OCI-LY7 (cell line): Measurements from ENCODE around the gene SCN4B. TPM values are rescaled to one million over a fixed set of nuclear protein-coding genes. Genes with fewer than 3 reads are reported as not detected.

Source experiments
- Bru-seq: library from RNA; stranded (reverse); fragments of 400-500 nt; gene quantifications from one replicate; lab custom pipeline; 2021; lab: Mats Ljungman, UMichigan
- BruChase-seq, 2 experiments: library from RNA; stranded (reverse); fragments of 400-500 nt; gene quantifications; one replicate each; lab custom pipeline; 2021; lab: Mats Ljungman, UMichigan
- BruUV-seq: library from RNA; stranded (reverse); fragments of 400-500 nt; replicated peaks from 2 replicates; lab custom pipeline; 2021; lab: Mats Ljungman, UMichigan
- CTCF ChIA-PET: fragments of 300-600 bp; sonication (Branson Sonifier 250); formaldehyde crosslinking; loops from one replicate; lab custom pipeline; 2022; ENCODE audit warnings: antibody characterized with exemption; ENCODE audit not compliant: unreplicated experiment; lab: Charles Lee
- POLR2A ChIA-PET: fragments of 300-600 bp; sonication (Branson Sonifier 250); formaldehyde crosslinking; loops from one replicate; lab custom pipeline; 2022; ENCODE audit warnings: antibody characterized with exemption; lab: Charles Lee
- DNase-seq: peaks from one replicate; pipeline ENCODE4 v3.0.0-alpha.2; 2015; ENCODE audit warnings: low spot score
- H2AFZ ChIP-seq: fragments of 200-600 bp; sonication (generic), shearing (Covaris generic); 2 replicates; pipeline ENCODE4 v1.6.1; 2014; ENCODE audit warnings: mild to moderate bottlenecking, antibody characterized with exemption, low read length, moderate library complexity
- H3K27ac ChIP-seq: fragments of 200-600 bp; sonication (generic); 2 replicates; pipeline ENCODE4 v1.5.1; 2014; ENCODE audit warnings: mixed run types, low read depth, mild to moderate bottlenecking, moderate library complexity, low read length, inconsistent platforms; ENCODE audit not compliant: poor library complexity, severe bottlenecking
- H3K36me3 ChIP-seq: fragments of 200-600 bp; sonication (generic); 2 replicates; pipeline ENCODE4 v1.6.1; 2014; ENCODE audit warnings: mild to moderate bottlenecking, antibody characterized with exemption, low read length, moderate library complexity, mixed read lengths; ENCODE audit not compliant: insufficient read depth
- H3K4me1 ChIP-seq: fragments of 200-600 bp; sonication (generic); 2 replicates; pipeline ENCODE4 v1.5.1; 2014; ENCODE audit warnings: mild to moderate bottlenecking, low read length; ENCODE audit not compliant: insufficient read depth, poor library complexity, severe bottlenecking
- H3K4me2 ChIP-seq: fragments of 200-600 bp; sonication (generic); 2 replicates; pipeline ENCODE4 v1.6.1; 2014; ENCODE audit warnings: mild to moderate bottlenecking, low read length
- H3K4me3 ChIP-seq: fragments of 200-600 bp; sonication (generic); 2 replicates; pipeline ENCODE4 v1.5.1; 2014; ENCODE audit warnings: mild to moderate bottlenecking, low read depth, low read length; ENCODE audit not compliant: poor library complexity, severe bottlenecking
- H3K79me2 ChIP-seq: fragments of 200-600 bp; sonication (generic); 2 replicates; pipeline ENCODE4 v1.6.1; 2016; ENCODE audit warnings: low read depth, mild to moderate bottlenecking, low read length, moderate library complexity, mixed read lengths; ENCODE audit not compliant: insufficient read depth
- H3K9me2 ChIP-seq: fragments of 200-600 bp; sonication (generic); 2 replicates; pipeline ENCODE4 v1.6.1; 2016; ENCODE audit warnings: mild to moderate bottlenecking, low read length, mixed read lengths; ENCODE audit not compliant: insufficient read depth
- H3K9me3 ChIP-seq: fragments of 200-600 bp; sonication (generic); 2 replicates; pipeline ENCODE4 v1.6.1; 2014; ENCODE audit warnings: mild to moderate bottlenecking, mixed run types, low read length, mixed read lengths
- H4K20me1 ChIP-seq: fragments of 200-600 bp; sonication (generic); 2 replicates; pipeline ENCODE4 v1.6.1; 2014; ENCODE audit warnings: mild to moderate bottlenecking, antibody characterized with exemption, low read length, moderate library complexity, mixed read lengths; ENCODE audit not compliant: insufficient read depth
- CTCF ChIP-seq: fragments of 200-600 bp; sonication (generic); conservative IDR thresholded peaks from 2 replicates; pipeline ENCODE4 v1.5.1; 2014; ENCODE audit warnings: mild to moderate bottlenecking, antibody characterized with exemption, low read length, moderate library complexity, mixed read lengths
- EZH2phosphoT487 ChIP-seq: fragments of 200-600 bp; sonication (generic); IDR thresholded peaks from 2 replicates; pipeline ENCODE4 v1.6.1; 2018; ENCODE audit warnings: low read depth, borderline replicate concordance, mild to moderate bottlenecking, mixed run types, antibody characterized with exemption, low read length, moderate library complexity, mixed read lengths
- intact Hi-C: fragments of 100-400 bp; cut with micrococcal nuclease; formaldehyde crosslinking; loops from one replicate; pipeline ENCODE4 v1.10.0; 2022; ENCODE audit not compliant: unreplicated experiment
- long read RNA-seq: library from polyadenylated mRNA; stranded (forward); transcript quantifications from one replicate; pipeline ENCODE4 v2.0.0, GENCODE V29; 2022
- total RNA-seq, 2 experiments: library from RNA; depleted of rRNA in 1 of 2; stranded (reverse); fragments of >200 nt in 1 of 2; shearing (Covaris generic) in 1 of 2; gene quantifications; 2 replicates each; pipeline ENCODE4 v1.2.3, GENCODE V29; 2014 to 2022

SCN4B gene
- total RNA-seq (2014; rRNA removed; shearing (Covaris generic)) (not detected in 2 replicates), total RNA-seq (2022) (not detected in 2 replicates), Bru-seq, nascent RNA (not detected), BruChase-seq, experiment 1, labeled RNA remaining after a 6-hour chase (not detected), BruChase-seq, experiment 2, labeled RNA remaining after a 2-hour chase (not detected)
- long read RNA-seq, result 0 reads

- no peaks in the 10 kb centered on the region for H3K4me1 ChIP-seq
- H3K4me2 ChIP-seq, result no peak within 1 kb of the TSS
- H3K9me3 ChIP-seq, result no peaks in the 10 kb centered on the region
- ChIA-PET CTCF (no interaction called here), POLR2A (no interaction called here)
- H3K9me2 ChIP-seq, result no peaks in the 10 kb centered on the region
- no peak within 1 kb of the TSS for H2AFZ ChIP-seq
- no TSS peak for BruUV-seq
- no peak for TF ChIP-seq EZH2phosphoT487
- no peaks in the 10 kb centered on the region for H3K79me2 ChIP-seq
- no peaks in the 10 kb centered on the region for H4K20me1 ChIP-seq
- no peak within 1 kb of the TSS for H3K4me3 ChIP-seq
- H3K36me3 ChIP-seq, result no peaks in the 10 kb centered on the region
- H3K27ac ChIP-seq, result no peak within 1 kb of the TSS
- intact Hi-C loops, result no loop called here
- DNase-seq, result no peak
Observed at GRCh38 chr11:118152552-118153471, at the start of gene SCN4B. Gene SCN4B, minus strand, starts transcription at chr11:118152823. Its CDS starts 150 bp downstream, at chr11:118152673.

GRCh38 chr11:118201966-118202365 lies 49.3 kb upstream of the SCN4B start:
- Histone ChIP-seq H3K4me2 (no peak overlapping the region), H3K9me3 (no peaks in the 10 kb centered on the region), H3K4me1 (peaks cover 12% of the 10 kb centered on the region), H3K79me2 (no peaks in the 10 kb centered on the region), H4K20me1 (no peaks in the 10 kb centered on the region), H3K27ac (no peak overlapping the region), H2AFZ (no peak overlapping the region), H3K4me3 (no peak overlapping the region), H3K36me3 (no peaks in the 10 kb centered on the region), H3K9me2 (no peaks in the 10 kb centered on the region; the same call in 1 of the 2 replicates)
- ChIA-PET POLR2A (interaction anchor here (0.6 to 1.8 kb wide), 4 partner anchors 10 to 136 kb away, joined by 3 to 9 read pairs (median 4); no protein-coding TSS in a partner anchor), CTCF (interaction anchor here (1.0 kb wide), 1 partner anchor 12 kb away, joined by 4 read pairs; no protein-coding TSS in a partner anchor)
- no peak for DNase-seq
- BruUV-seq, result no TSS peak
- TF ChIP-seq CTCF, result no peak
- no peak for TF ChIP-seq EZH2phosphoT487
- intact Hi-C loops, result no loop called here

GRCh38 chr11:118200901-118201680 lies 48.5 kb upstream of the SCN4B start:
- Histone ChIP-seq H3K27ac (no peak overlapping the region), H3K9me2 (no peaks in the 10 kb centered on the region), H3K4me1 (peaks cover 3% of the 10 kb centered on the region), H3K79me2 (no peaks in the 10 kb centered on the region), H3K36me3 (no peaks in the 10 kb centered on the region), H3K4me2 (no peak overlapping the region), H4K20me1 (no peaks in the 10 kb centered on the region), H2AFZ (no peak overlapping the region), H3K4me3 (no peak overlapping the region), H3K9me3 (no peaks in the 10 kb centered on the region)
- no peak for DNase-seq
- CTCF ChIA-PET, result no interaction called here
- intact Hi-C loops, result no loop called here
- BruUV-seq, result no TSS peak
- TF ChIP-seq CTCF (no peak), EZH2phosphoT487 (no peak)
- POLR2A ChIA-PET, result no interaction called here
